ENCODE data around the gene GLDC. TPM values are rescaled to one million over a fixed set of nuclear protein-coding genes. Genes with fewer than 3 reads are reported as not detected.

The GLDC gene
- polyA plus RNA-seq, 6 donors from 2014 or later = 0.23 to 2.2 (median 1.2) TPM; not detected in 2

DNA sequence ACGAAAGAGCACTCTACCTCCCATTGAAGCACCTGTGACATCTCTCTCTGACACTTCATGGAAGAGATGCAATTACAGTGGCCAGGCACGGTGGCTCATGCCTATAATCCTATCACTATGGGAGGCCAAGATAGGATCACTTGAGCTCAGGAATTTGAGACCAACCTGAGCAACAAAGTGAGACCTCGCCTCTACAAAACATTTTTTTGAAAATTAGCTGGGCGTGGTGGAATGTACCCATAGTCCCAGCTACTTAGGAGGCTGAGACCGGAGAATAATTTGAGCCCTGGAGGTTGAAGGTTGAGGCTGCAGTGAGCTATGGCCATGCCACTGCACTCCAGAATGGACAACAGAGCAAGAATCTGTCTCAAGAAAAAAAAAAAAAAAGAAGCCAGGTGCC, 45.5 kb downstream of the GLDC start:
- H3K4me1 Mint-ChIP-seq = peaks cover 8 to 15% (median 11%) of the 10 kb centered on the region in 3 donors

DNA sequence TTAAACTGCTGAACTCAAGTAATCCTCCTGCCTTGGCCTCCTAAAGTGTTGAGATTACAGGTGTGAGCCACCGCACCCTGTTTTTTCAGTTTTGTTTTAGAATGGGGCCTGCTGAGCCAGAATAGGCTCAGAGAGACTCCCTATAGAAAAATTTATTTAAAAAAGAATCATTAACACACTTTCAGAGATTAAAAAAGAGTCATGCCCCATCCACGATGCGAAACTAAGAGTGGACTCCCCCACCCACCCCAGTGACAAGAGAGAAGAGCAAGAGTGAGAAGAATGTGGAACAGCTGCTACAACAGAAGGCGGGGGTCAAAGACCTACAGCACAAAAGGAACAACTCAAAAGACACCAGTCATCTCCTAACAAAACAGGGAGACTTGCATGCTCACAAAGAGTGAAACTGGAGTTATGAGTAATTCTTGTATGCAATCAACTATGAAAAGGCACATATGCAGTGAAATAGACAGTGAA, 47.2 kb downstream of the GLDC start:
- Mint-ChIP-seq H3K4me3 (no peak overlapping the region), H3K36me3 (no peaks in the 10 kb centered on the region), H3K27ac (peak overlapping the region in 1 of 6 donors; percentile 65), H3K4me1 (peaks cover 0 to 7% (median 0%) of the 10 kb centered on the region in 3 donors), H3K9me3 (peaks cover 0 to 1% (median 0%) of the 10 kb centered on the region in 7 donors), H3K27me3 (no peaks in the 10 kb centered on the region)
- ATAC-seq (ENCODE audit: low read depth in 2 of 2) (no peak), DNase-seq (no peak)

More for the DNA sequence above, 45.5 kb downstream of the GLDC start:
- no peak overlapping the region for H3K4me3 Mint-ChIP-seq
- H3K9me3 Mint-ChIP-seq = peaks cover 0 to 1% (median 0%) of the 10 kb centered on the region in 7 donors
- ATAC-seq (ENCODE audit: low read depth in 2 of 2) (no peak), DNase-seq (no peak)
- H3K27ac Mint-ChIP-seq = no peak overlapping the region
- no peaks in the 10 kb centered on the region for H3K36me3 Mint-ChIP-seq
- H3K27me3 Mint-ChIP-seq = no peaks in the 10 kb centered on the region

DNA sequence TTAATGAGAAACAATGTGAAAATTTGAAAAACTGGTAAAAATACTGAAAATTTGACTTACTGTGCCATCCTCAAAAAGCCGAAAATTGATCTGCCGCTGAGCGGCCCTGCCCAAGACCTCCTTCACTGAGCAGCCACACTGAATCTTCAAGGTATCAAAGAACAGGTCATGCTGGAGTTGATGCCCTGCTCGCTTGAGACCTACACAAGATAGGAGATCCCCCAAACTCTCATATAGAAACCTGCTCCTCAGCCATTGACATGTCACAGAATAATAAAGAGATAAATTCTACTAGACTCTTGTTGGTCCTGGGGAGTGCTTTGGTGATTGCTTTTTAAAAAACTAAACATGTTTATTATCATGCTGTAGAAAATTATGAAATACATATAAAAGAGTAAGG, 52.7 kb downstream of the GLDC start:
- no peaks in the 10 kb centered on the region for H3K36me3 Mint-ChIP-seq
- no peak overlapping the region for H3K27ac Mint-ChIP-seq
- no peak for DNase-seq
- no peak overlapping the region for H3K4me3 Mint-ChIP-seq
- H3K9me3 Mint-ChIP-seq = no peaks in the 10 kb centered on the region
- no peaks in the 10 kb centered on the region for H3K27me3 Mint-ChIP-seq
- peaks cover 8 to 19% (median 11%) of the 10 kb centered on the region in 3 donors for H3K4me1 Mint-ChIP-seq
- no peak for ATAC-seq (ENCODE audit: low read depth in 2 of 2)

DNA sequence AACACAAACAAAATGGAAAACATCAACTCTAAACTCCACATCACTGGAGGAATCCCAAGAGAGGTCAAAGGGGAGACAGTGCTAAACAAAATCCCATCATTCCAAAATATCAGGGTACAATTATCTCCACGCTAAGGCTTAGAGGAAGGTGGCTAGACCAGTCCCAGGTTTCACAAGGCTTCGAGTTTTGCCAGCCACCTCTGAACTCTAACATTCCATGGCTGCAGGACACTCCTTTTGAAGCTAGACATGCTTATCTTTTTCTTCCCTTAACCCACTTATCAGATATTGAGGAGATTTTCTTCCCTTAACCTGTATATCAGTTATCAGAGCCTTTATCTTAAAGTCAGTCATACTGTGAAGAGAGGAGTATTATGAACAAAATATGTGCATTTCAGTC, 53.3 kb downstream of the GLDC start:
- H3K27ac Mint-ChIP-seq = no peak overlapping the region
- ATAC-seq (ENCODE audit: low read depth in 2 of 2) (no peak), DNase-seq (no peak)
- H3K9me3 Mint-ChIP-seq = no peaks in the 10 kb centered on the region
- H3K4me3 Mint-ChIP-seq = peak overlapping the region in 1 of 8 donors; percentile 9
- H3K27me3 Mint-ChIP-seq = no peaks in the 10 kb centered on the region
- H3K4me1 Mint-ChIP-seq = peaks cover 8 to 19% (median 11%) of the 10 kb centered on the region in 3 donors
- H3K36me3 Mint-ChIP-seq = no peaks in the 10 kb centered on the region

DNA sequence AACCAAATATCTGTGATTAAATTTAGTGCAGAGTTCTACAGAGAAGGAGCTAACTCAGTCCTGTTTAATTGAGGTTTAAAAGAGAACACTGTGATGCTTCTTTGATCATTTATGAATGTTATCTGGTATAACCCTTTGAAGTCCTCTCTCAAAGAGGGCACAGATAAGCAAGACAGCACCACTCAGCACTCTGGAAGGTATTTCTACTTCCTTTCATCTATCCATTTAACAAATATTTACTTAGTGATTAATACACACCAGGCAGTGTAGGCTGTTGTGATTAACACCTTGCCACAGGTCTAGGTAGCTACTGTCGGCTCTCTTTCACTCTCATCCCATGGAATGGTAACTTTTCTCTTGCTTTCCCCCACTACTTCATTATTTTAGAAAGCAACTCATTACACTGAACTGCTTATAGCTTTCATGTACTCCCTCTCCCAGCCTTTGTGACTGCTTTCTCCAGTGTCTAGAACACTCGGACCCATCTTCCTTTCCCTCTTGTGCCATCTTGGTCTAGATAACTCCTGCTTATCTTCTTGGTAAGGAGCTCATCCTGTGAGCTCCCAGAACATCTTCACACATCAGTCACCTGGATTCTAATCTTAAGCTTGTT, 54.7 kb downstream of the GLDC start:
- peaks cover 8 to 19% (median 8%) of the 10 kb centered on the region in 3 donors for H3K4me1 Mint-ChIP-seq
- H3K36me3 Mint-ChIP-seq = no peaks in the 10 kb centered on the region
- DNase-seq (no peak), ATAC-seq (ENCODE audit: low read depth in 2 of 2) (no peak)
- H3K4me3 Mint-ChIP-seq = no peak overlapping the region
- H3K27ac Mint-ChIP-seq = no peak overlapping the region
- no peaks in the 10 kb centered on the region for H3K27me3 Mint-ChIP-seq
- H3K9me3 Mint-ChIP-seq = no peaks in the 10 kb centered on the region

DNA sequence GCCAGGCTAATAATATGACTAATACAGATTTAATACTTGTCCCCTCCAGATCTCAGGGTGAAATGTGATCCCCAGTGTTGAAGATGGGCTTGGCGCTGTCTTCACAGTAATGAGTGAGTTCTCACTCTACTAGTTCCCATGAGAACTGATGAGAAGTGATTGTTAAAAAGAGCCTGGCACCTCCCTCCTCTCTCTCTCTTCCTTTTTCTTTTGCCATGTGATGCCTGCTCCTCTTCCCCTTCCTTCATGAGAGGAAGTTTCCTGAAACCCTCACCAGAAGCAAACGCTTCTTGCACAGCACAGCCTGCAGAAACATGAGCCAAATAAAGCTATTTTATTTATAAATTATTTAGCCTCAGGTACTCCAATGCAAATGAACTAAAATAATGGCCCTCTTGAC, 55.2 kb downstream of the GLDC start:
- DNase-seq = no peak
- Mint-ChIP-seq H3K36me3 (no peaks in the 10 kb centered on the region), H3K9me3 (no peaks in the 10 kb centered on the region), H3K27me3 (no peaks in the 10 kb centered on the region), H3K4me1 (peaks cover 8 to 19% (median 10%) of the 10 kb centered on the region in 3 donors), H3K27ac (peak overlapping the region in 3 of 6 donors; percentile 13 to 73 (median 65)), H3K4me3 (peak overlapping the region in 1 of 8 donors; percentile 8)
- ATAC-seq (ENCODE audit: low read depth in 2 of 2) = peak in 1 of 2 donors; percentile 91

DNA sequence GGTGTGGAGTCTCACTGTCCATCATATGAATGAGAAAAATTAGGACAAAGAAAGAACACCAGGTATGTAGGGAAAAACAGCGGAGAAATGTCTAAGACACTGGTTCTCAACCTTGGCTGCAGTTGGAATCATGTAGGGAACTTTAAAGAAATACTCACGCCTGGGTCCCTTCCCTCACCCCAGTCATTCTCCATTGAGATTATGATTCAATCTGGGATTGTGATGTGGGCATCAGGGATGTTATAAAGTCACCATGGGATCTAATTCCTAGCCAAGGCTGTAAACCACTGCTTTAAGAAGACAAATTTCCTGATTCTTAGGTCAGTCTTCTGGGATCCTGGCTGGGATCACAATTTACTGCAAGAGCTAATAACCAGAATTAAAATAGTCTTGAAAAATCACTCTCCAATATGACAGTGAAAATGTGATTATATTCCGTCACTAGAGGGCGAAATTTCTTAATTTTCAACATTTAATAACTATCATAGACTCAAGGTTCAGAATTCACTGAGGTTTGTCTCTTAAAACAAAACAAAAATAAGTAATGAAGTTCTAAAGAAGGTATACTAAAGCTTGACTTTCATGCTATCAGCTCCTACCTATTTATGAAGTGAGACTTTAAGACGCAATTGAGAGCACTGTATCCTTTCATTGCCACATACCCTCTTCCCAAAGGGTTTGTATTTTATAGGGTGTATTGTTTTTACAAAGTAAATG, 60.5 kb downstream of the GLDC start:
- ATAC-seq (ENCODE audit: low read depth in 2 of 2) = peak; percentile 32 to 54

DNA sequence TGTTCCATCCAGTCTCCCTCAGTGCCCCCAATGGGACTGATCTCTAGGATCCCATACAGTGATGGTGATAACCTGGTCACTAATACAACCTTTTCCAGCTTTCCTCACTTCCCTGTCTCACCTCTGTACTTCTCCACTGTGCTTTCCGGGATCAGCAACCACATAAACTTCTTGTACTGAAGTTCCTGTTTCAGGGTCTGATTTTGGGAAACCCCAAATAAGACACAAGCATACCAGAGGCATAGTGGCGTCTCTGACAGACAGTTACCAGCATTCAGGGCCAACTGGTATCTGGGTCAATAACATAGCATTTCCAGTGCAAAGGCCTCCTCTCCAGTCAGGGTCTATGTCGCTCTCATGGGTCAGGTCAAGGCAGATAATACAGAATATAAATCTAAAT, 64.3 kb downstream of the GLDC start:
- Mint-ChIP-seq H3K27ac (peak overlapping the region in 2 of 6 donors; percentile 1 to 2), H3K4me3 (peak overlapping the region in 1 of 8 donors; percentile 48), H3K9me3 (no peaks in the 10 kb centered on the region), H3K4me1 (peaks cover 36 to 74% (median 43%) of the 10 kb centered on the region in 3 donors), H3K27me3 (peaks cover 0 to 10% (median 5%) of the 10 kb centered on the region in 3 donors), H3K36me3 (no peaks in the 10 kb centered on the region)
- ATAC-seq (ENCODE audit: low read depth in 2 of 2) = peak; percentile 67 to 69
- no peak for DNase-seq

More for the DNA sequence above, 60.5 kb downstream of the GLDC start:
- DNase-seq = no peak
- H3K27me3 Mint-ChIP-seq = no peaks in the 10 kb centered on the region
- H3K4me1 Mint-ChIP-seq = peaks cover 21 to 52% (median 35%) of the 10 kb centered on the region in 3 donors
- peak overlapping the region in 2 of 6 donors; percentile 16 to 20 for H3K27ac Mint-ChIP-seq
- no peak overlapping the region for H3K4me3 Mint-ChIP-seq
- no peaks in the 10 kb centered on the region for H3K36me3 Mint-ChIP-seq
- no peaks in the 10 kb centered on the region for H3K9me3 Mint-ChIP-seq

DNA sequence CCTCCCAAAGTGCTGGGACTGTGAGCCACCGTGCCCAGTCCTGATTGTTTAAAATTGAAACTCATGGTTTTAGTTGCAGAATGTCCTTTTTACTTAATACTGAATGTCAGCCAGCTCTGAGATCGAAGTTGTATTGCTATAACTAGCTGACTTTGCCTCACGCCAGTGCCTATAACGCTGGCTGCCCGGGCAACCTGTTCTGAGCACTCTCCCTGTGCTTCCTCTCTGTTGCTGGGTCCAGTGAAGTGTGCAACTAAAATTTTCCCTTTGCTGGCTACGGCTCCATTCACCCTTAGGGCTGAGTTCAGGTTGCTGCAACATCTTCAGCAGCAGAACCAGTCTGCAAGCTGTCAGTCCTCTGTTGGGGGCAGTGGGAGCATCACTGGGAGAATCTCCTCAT, 65.9 kb downstream of the GLDC start:
- Mint-ChIP-seq H3K9me3 (no peaks in the 10 kb centered on the region), H3K36me3 (no peaks in the 10 kb centered on the region), H3K4me3 (peak overlapping the region in 2 of 8 donors; percentile 44 to 82), H3K27ac (peak overlapping the region in 1 of 6 donors; percentile 77), H3K4me1 (peaks cover 48 to 81% (median 53%) of the 10 kb centered on the region in 3 donors), H3K27me3 (peaks cover 5 to 10% (median 8%) of the 10 kb centered on the region in 3 donors)
- ATAC-seq (ENCODE audit: low read depth in 2 of 2) (peak in 1 of 2 donors; percentile 31), DNase-seq (no peak)

DNA sequence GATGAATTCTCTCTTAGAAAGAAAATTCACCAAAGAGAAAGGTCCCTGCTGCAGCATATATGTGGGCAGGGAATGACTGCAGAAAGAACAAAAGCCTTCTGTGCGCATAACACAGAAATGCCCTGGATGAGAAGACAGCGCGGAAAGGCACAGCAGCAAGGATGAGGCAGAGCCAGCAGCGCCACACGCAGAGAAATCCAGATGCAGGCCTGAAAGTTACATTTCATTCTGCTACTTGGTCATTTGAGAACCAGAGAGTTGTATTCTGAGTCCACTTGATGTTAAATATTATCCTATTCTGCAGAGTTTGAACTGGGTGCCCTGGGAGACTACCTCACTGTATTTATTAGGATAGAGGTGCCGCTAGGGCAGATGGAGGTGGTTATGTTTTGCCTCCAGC, 68.5 kb downstream of the GLDC start:
- Mint-ChIP-seq H3K4me1 (peaks cover 42 to 66% (median 47%) of the 10 kb centered on the region in 3 donors), H3K9me3 (no peaks in the 10 kb centered on the region), H3K27ac (no peak overlapping the region), H3K4me3 (no peak overlapping the region), H3K27me3 (peaks cover 10 to 14% (median 12%) of the 10 kb centered on the region in 3 donors), H3K36me3 (no peaks in the 10 kb centered on the region)
- no peak for ATAC-seq (ENCODE audit: low read depth in 2 of 2)
- DNase-seq = no peak

DNA sequence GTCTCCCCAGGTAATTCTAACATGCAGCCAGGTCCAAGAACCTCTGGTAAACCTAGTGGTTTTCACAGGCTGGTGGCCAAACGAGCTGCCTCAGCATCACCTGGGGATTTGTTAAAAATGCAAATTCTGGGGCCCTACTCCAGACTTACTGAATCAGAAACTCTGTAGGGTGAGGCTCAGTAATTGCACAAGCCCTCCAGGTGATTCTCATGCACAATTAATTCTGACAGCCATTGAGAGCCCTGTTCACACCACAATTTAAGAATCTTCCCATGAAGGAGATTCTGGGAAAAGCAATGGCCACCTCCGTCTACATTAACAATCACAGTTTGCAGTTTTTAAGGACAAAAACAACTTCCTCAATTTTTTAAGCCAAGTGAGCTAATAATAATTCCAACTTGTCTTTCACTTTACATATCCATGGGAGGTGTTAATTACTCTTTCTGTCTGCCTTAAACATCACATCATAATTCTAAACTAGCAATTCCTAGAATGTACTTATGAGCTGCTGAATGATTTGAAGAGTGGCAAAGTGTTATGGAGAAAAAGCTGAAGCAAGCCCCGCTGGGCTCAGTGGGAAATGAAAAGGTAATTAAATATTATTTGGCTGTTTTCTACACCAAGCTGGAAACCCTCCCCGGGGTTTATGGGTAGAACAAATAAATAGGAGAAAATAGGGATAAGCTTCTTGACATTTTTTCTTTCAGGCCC, 70.0 kb downstream of the GLDC start:
- Mint-ChIP-seq H3K4me1 (peaks cover 30 to 51% (median 38%) of the 10 kb centered on the region in 3 donors), H3K9me3 (no peaks in the 10 kb centered on the region), H3K27me3 (peaks cover 12 to 17% (median 14%) of the 10 kb centered on the region in 3 donors), H3K27ac (peak overlapping the region in 2 of 6 donors; percentile 16 to 45), H3K36me3 (no peaks in the 10 kb centered on the region), H3K4me3 (peak overlapping the region in 4 of 8 donors; percentile 2 to 55 (median 36))
- ATAC-seq (ENCODE audit: low read depth in 2 of 2) (peak; percentile 96 to 97), DNase-seq (peak; percentile 65)

DNA sequence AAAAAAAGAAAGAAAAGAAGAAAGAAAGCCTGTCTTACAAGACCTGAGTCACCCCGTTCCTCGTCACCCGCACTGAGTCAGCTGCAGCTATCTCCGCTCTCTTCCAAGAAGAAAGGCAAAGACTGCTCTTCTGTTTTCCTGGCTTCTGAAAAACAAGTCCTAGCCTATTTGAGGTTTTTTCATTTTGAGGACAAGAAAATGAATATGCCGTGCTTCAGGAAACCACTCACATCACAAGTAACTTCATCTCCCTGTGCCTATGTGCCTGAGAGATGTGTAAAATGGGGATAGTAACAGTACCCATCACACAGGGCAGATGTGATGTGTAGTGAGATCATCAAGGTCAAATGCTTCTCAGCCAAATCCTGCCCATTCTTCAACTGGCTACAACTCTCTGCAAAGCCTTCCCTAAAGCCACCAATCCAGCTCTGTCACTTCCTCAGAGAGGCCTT, 78.4 kb downstream of the GLDC start:
- no peaks in the 10 kb centered on the region for H3K9me3 Mint-ChIP-seq
- DNase-seq (no peak), ATAC-seq (ENCODE audit: low read depth in 2 of 2) (no peak)
- H3K27ac Mint-ChIP-seq = no peak overlapping the region
- no peaks in the 10 kb centered on the region for H3K36me3 Mint-ChIP-seq
- H3K4me3 Mint-ChIP-seq = no peak overlapping the region
- peaks cover 0 to 5% (median 4%) of the 10 kb centered on the region in 3 donors for H3K4me1 Mint-ChIP-seq
- H3K27me3 Mint-ChIP-seq = peaks cover 0 to 7% (median 0%) of the 10 kb centered on the region in 3 donors

Measured in naive B cell (primary cell).